ENCODE measurements around the gene RIT1.
"Not testable (repeated sequence)": the region's sequence is repeated elsewhere in the genome, so short reads cannot be mapped to it uniquely, and the experiment has no call there.

The RIT1 gene

GRCh38 chr1:155931332-155932038 is 20.3 kb upstream of the RIT1 start:
- H3K27ac ChIP-seq, result no peak overlapping the region
- no peak for TF ChIP-seq Cebpa-rat (IDR thresholded peaks at IDR 0.05)
- peaks cover 58 to 75% (median 72%) of the 10 kb centered on the region in 11 experiments for H4K20me1 ChIP-seq
- H3K9ac ChIP-seq, result peak overlapping the region; percentile 10 to 99 (median 91); a peak in 20 of 22 replicates
- H3K4me2 ChIP-seq, result peak overlapping the region; percentile 81 to 96 (median 91)
- H3K27me3 ChIP-seq, result no peaks in the 10 kb centered on the region
- H3K4me3 ChIP-seq, result peak overlapping the region in 9 of 10 experiments; percentile 16 to 96 (median 83); a peak in 13 of 20 replicates
- H3K9me3 ChIP-seq (replicated peaks in 1 of 11), result no peaks in the 10 kb centered on the region
- peaks cover 31 to 45% (median 41%) of the 10 kb centered on the region in 10 experiments for H3K4me1 ChIP-seq
- peaks cover 68 to 73% (median 72%) of the 10 kb centered on the region in 11 experiments for H3K36me3 ChIP-seq

GRCh38 chr1:155930725-155931124 is 19.6 kb upstream of the RIT1 start:
- H3K36me3 ChIP-seq, result peaks cover 75 to 81% (median 79%) of the 10 kb centered on the region in 11 experiments
- not testable (repeated sequence) for H3K27ac ChIP-seq; H3K9me3 ChIP-seq (replicated peaks in 1 of 11); H3K27me3 ChIP-seq
- peak overlapping the region in 6 of 10 experiments; percentile 14 to 96 (median 84); a peak in 5 of 20 replicates for H3K4me3 ChIP-seq
- peak overlapping the region; percentile 10 to 98 (median 50); a peak in 19 of 22 replicates for H3K9ac ChIP-seq
- peak overlapping the region; percentile 81 to 96 (median 91) for H3K4me2 ChIP-seq
- peaks cover 31 to 45% (median 41%) of the 10 kb centered on the region in 10 experiments for H3K4me1 ChIP-seq
- H4K20me1 ChIP-seq, result peaks cover 61 to 83% (median 77%) of the 10 kb centered on the region in 11 experiments

- no peak overlapping the region for H3K27ac ChIP-seq
- peaks cover 31 to 37% (median 36%) of the 10 kb centered on the region in 10 experiments for H3K4me1 ChIP-seq
- H3K4me2 ChIP-seq, result no peak overlapping the region
- H3K27me3 ChIP-seq, result no peaks in the 10 kb centered on the region
- no peak overlapping the region for H3K9ac ChIP-seq
- no peaks in the 10 kb centered on the region for H3K9me3 ChIP-seq (replicated peaks in 1 of 11)
- H4K20me1 ChIP-seq, result peaks cover 64 to 98% (median 92%) of the 10 kb centered on the region in 11 experiments
- H3K36me3 ChIP-seq, result peaks cover 92 to 97% (median 96%) of the 10 kb centered on the region in 11 experiments
- no peak overlapping the region for H3K4me3 ChIP-seq
- TF ChIP-seq Cebpa-rat (IDR thresholded peaks at IDR 0.05), result no peak
These were observed 17.9 kb upstream of the RIT1 start for GRCh38 chr1:155929057-155929456.

DNA sequence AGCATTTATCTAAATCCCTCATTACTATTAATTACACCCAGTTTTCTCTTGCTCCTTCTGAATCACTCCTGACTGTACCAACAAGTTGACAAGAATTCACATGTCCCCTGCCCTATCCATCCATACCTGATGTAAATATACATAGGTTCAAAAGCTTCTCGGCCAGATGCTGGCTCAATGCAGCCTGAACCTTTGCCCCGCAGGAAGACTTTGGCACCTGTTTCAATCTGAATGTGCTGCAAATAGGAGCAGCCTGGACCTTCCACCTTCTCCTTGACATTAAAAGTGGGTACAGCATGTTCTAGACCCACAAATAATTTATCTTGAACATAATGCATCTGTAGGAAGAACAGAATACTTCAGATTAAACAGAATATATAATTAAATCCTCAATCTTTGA is 14.4 kb upstream of the RIT1 start:
- H3K27me3 ChIP-seq, result no peaks in the 10 kb centered on the region
- H3K9ac ChIP-seq, result no peak overlapping the region
- H3K27ac ChIP-seq, result no peak overlapping the region
- H3K36me3 ChIP-seq, result peaks cover 99 to 100% (median 100%) of the 10 kb centered on the region in 11 experiments
- H3K4me2 ChIP-seq, result no peak overlapping the region
- H3K9me3 ChIP-seq (replicated peaks in 1 of 11), result no peaks in the 10 kb centered on the region
- H3K4me3 ChIP-seq, result no peak overlapping the region
- no peak for TF ChIP-seq Cebpa-rat (IDR thresholded peaks at IDR 0.05)
- peaks cover 0 to 8% (median 4%) of the 10 kb centered on the region in 10 experiments; a peak in 13 of 20 replicates for H3K4me1 ChIP-seq
- H4K20me1 ChIP-seq, result peaks cover 45 to 99% (median 96%) of the 10 kb centered on the region in 11 experiments

GRCh38 chr1:155920717-155921116 is 9.6 kb upstream of the RIT1 start:
- H4K20me1 ChIP-seq, result peaks cover 19 to 91% (median 85%) of the 10 kb centered on the region in 11 experiments; a peak in 21 of 22 replicates
- H3K27me3 ChIP-seq, result no peaks in the 10 kb centered on the region
- H3K9me3 ChIP-seq (replicated peaks in 1 of 11), result no peaks in the 10 kb centered on the region
- no peak overlapping the region for H3K4me2 ChIP-seq
- H3K4me3 ChIP-seq, result no peak overlapping the region
- TF ChIP-seq Cebpa-rat (IDR thresholded peaks at IDR 0.05), result no peak
- H3K4me1 ChIP-seq, result no peaks in the 10 kb centered on the region
- peaks cover 97 to 100% (median 99%) of the 10 kb centered on the region in 11 experiments for H3K36me3 ChIP-seq
- H3K9ac ChIP-seq, result no peak overlapping the region
- H3K27ac ChIP-seq, result no peak overlapping the region

DNA sequence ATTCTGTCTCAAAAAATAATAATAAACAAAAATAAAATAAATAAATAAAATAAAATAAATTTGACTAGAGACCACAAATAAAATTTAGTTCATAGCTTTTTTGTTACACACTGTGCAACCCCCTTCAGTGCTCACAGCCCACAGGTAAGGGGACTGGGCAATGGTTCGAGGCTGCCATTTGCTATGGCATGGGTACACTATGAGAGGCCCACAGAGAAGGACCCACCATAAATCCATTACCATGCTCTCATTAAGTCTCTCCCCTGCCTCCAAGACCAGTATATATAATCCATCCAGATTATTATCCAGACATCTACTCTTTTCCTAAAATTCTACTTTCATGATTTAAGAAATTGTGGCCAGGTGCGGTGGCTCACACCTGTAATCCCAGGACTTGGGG is 8.7 kb upstream of the RIT1 start:
- H3K36me3 ChIP-seq, result peaks cover 97 to 100% (median 99%) of the 10 kb centered on the region in 11 experiments
- TF ChIP-seq Cebpa-rat (IDR thresholded peaks at IDR 0.05), result no peak

GRCh38 chr1:155918660-155919059 is 7.5 kb upstream of the RIT1 start:
- H3K4me3 ChIP-seq, result no peak overlapping the region
- H3K9me3 ChIP-seq (replicated peaks in 1 of 11), result no peaks in the 10 kb centered on the region
- H3K27ac ChIP-seq, result no peak overlapping the region
- peaks cover 19 to 89% (median 77%) of the 10 kb centered on the region in 11 experiments; a peak in 20 of 22 replicates for H4K20me1 ChIP-seq
- H3K4me1 ChIP-seq, result no peaks in the 10 kb centered on the region
- no peak overlapping the region for H3K4me2 ChIP-seq
- H3K9ac ChIP-seq, result no peak overlapping the region
- peaks cover 97 to 100% (median 99%) of the 10 kb centered on the region in 11 experiments for H3K36me3 ChIP-seq
- no peaks in the 10 kb centered on the region for H3K27me3 ChIP-seq
- no peak for TF ChIP-seq Cebpa-rat (IDR thresholded peaks at IDR 0.05)

More for the DNA sequence above, 8.7 kb upstream of the RIT1 start:
- no peaks in the 10 kb centered on the region for H3K9me3 ChIP-seq (replicated peaks in 1 of 11)
- peaks cover 19 to 89% (median 80%) of the 10 kb centered on the region in 11 experiments; a peak in 21 of 22 replicates for H4K20me1 ChIP-seq
- H3K4me1 ChIP-seq, result no peaks in the 10 kb centered on the region
- no peak overlapping the region for H3K4me3 ChIP-seq
- H3K9ac ChIP-seq, result no peak overlapping the region
- H3K4me2 ChIP-seq, result no peak overlapping the region
- no peaks in the 10 kb centered on the region for H3K27me3 ChIP-seq
- H3K27ac ChIP-seq, result no peak overlapping the region

DNA sequence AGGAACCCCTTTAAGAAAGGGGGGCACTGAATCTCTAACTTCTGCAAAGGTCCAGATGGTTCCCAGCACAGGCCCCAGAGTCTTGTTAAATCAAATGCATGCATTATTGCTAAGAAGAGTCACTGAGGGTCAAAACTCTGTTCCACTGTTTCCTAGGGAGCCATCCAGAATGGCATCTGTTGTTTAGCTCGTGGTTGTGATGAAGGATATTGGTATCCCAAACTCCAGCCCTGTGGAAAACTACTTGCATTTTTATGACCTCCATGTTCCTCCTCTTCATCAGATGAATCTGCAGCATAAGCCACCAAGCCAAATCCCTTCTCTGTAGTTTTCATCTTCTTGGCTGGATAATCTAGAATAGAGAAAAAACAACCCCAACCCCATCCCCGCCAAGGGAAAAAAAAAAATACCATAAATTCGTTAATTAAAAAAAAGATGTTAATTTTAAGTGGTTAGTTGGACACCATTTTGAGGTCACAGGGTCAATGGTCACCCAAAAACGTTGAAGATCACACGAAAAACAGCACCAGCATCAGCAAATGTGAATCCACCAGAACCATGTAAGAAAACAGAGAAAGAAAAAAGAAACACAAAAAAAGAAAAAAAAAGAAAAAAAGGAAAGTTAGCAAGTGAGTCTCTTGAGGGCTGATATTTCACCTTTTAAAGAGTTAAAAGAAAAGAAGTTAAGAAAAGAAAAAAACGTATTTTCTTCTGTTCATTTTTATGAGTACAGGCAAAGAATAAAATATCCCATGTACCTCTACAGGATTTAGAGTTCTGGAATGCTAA is 3.0 kb upstream of the RIT1 start:
- no peak overlapping the region for H3K27ac ChIP-seq
- no peak overlapping the region for H3K4me2 ChIP-seq
- TF ChIP-seq Cebpa-rat (IDR thresholded peaks at IDR 0.05), result no peak
- H3K27me3 ChIP-seq, result no peaks in the 10 kb centered on the region
- peaks cover 0 to 61% (median 44%) of the 10 kb centered on the region in 11 experiments; a peak in 20 of 22 replicates for H4K20me1 ChIP-seq
- H3K36me3 ChIP-seq, result peaks cover 74 to 86% (median 79%) of the 10 kb centered on the region in 11 experiments
- no peaks in the 10 kb centered on the region for H3K9me3 ChIP-seq (replicated peaks in 1 of 11)
- peaks cover 12 to 23% (median 20%) of the 10 kb centered on the region in 10 experiments for H3K4me1 ChIP-seq
- no peak overlapping the region for H3K4me3 ChIP-seq
- H3K9ac ChIP-seq, result no peak overlapping the region

Measured in BLaER1 treated with 17β-estradiol and CSF1 and Interleukin-3, amounts not matched to agents 10 nM and 100 nM (cell line).